ENCODE results near the gene SLC39A12.

- TF ChIP-seq CTCF (IDR thresholded peaks at IDR 0.05 in 4 of 5, conservative IDR thresholded peaks at IDR 0.05 in 1 of 5) (no peak), POLR2A (IDR thresholded peaks at IDR 0.05) (no peak)
Observed at GRCh38 chr10:18056583-18056982, 104.9 kb downstream of the SLC39A12 start.
